HEK293T (cell line): Measurements from ENCODE around the gene CHIC1.

Experiments
- ARNT ChIP-seq: fragments of 450-650 bp; IDR thresholded peaks from 2 replicates; pipeline ENCODE4 v1.6.1; 2017; ENCODE audit warnings: mild to moderate bottlenecking
- BHLHE40 ChIP-seq: fragments of 450-650 bp; IDR thresholded peaks from 2 replicates; pipeline ENCODE4 v1.6.1; 2016; ENCODE audit warnings: mild to moderate bottlenecking, moderate library complexity, borderline replicate concordance
- CTBP1 ChIP-seq: fragments of 450-650 bp; IDR thresholded peaks from 2 replicates; pipeline ENCODE4 v1.6.1; 2016; ENCODE audit warnings: borderline replicate concordance
- FOXM1 ChIP-seq: fragments of 450-650 bp; IDR thresholded peaks from 2 replicates; pipeline ENCODE4 v1.6.1; 2017; ENCODE audit warnings: mild to moderate bottlenecking, borderline replicate concordance
- HDGF ChIP-seq: fragments of 450-650 bp; IDR thresholded peaks from 2 replicates; pipeline ENCODE4 v1.6.1; 2017; ENCODE audit warnings: antibody characterized with exemption, borderline replicate concordance
- NFRKB ChIP-seq: fragments of 450-650 bp; IDR thresholded peaks from 2 replicates; pipeline ENCODE4 v1.6.1; 2016; ENCODE audit warnings: mild to moderate bottlenecking, moderate library complexity
- PKNOX1 ChIP-seq: fragments of 450-650 bp; IDR thresholded peaks from 2 replicates; pipeline ENCODE4 v1.6.1; 2016
- SP1 ChIP-seq: fragments of 450-650 bp; IDR thresholded peaks from 2 replicates; pipeline ENCODE4 v1.6.1; 2017
- SUZ12 ChIP-seq: fragments of 450-650 bp; IDR thresholded peaks from 2 replicates; pipeline ENCODE4 v1.6.1; 2016; ENCODE audit warnings: mild to moderate bottlenecking
- TARDBP ChIP-seq: fragments of 450-650 bp; IDR thresholded peaks from 2 replicates; pipeline ENCODE4 v1.6.1; 2016

DNA sequence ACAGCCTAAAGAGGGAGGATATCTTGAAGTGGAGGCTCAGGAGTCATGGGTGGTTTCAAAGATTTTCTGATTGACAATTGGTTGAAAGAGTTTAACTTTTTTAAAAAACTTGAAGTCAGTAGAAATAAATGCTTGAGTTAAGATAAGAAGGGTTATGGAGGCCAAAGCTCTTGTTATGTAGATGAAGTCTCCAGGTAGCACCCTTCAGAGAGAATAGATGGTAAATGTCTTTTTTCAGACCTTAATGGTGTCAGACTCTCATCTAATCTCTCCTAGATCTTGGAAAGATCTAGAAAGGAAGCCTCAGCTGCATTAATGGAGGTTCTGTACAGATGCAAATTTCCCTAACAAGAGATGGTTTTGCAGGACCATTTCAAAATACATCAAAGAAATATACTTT is 6.8 kb upstream of the CHIC1 start:
- TF ChIP-seq FOXM1 (no peak), SP1 (no peak), NFRKB (no peak), BHLHE40 (no peak), ARNT (no peak), TARDBP (no peak), HDGF (no peak), PKNOX1 (no peak), SUZ12 (no peak), CTBP1 (no peak)
